ENCODE results near the gene CNTN5. TPM values are rescaled to one million over a fixed set of nuclear protein-coding genes. Genes with fewer than 3 reads are reported as not detected.

The CNTN5 gene
- total RNA-seq, 1 donor from 2014 or later, result 0.36 TPM

DNA sequence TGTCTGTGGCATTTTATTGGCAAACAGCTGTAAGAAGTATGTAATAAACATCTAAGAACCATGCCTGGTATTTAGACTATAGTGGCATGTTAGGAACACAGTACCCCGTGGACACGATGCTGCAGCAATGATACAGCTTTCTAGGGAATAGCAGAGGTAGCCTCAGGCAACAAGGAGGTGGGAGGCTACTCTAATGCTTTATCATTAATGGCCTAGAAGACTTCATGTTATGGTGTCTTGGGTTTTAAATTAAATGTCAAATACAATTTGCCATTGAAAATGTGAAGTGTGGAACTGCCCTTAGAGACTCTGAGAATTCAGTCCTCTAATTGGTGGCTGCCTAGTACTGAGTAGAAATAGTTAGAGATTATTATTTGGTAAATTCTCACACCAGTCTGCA, 516.9 kb downstream of the CNTN5 start:
- H3K4me3 ChIP-seq, result no peak overlapping the region
- no peak for TF ChIP-seq CTCF (IDR thresholded peaks at IDR 0.05; ENCODE audit: borderline replicate concordance)
- no peak overlapping the region for H3K27ac ChIP-seq (replicated peaks)
- H3K36me3 ChIP-seq, result no peaks in the 10 kb centered on the region
- no peaks in the 10 kb centered on the region for H3K27me3 ChIP-seq (ENCODE audit: low read depth)
- H3K9me3 ChIP-seq (replicated peaks), result no peaks in the 10 kb centered on the region
- no peak for DNase-seq
- intact Hi-C loops (cut with micrococcal nuclease), result no loop called here
- H3K4me1 ChIP-seq, result no peaks in the 10 kb centered on the region

GRCh38 chr11:99545616-99546015, 524.9 kb downstream of the CNTN5 start:
- intact Hi-C loops (cut with micrococcal nuclease), result no loop called here
- no peak for DNase-seq
- H3K4me3 ChIP-seq, result no peak overlapping the region
- no peaks in the 10 kb centered on the region for H3K4me1 ChIP-seq
- H3K27me3 ChIP-seq (ENCODE audit: low read depth), result no peaks in the 10 kb centered on the region
- H3K9me3 ChIP-seq (replicated peaks), result no peaks in the 10 kb centered on the region
- TF ChIP-seq CTCF (IDR thresholded peaks at IDR 0.05; ENCODE audit: borderline replicate concordance), result no peak
- no peak overlapping the region for H3K27ac ChIP-seq (replicated peaks)
- no peaks in the 10 kb centered on the region for H3K36me3 ChIP-seq

GRCh38 chr11:99548264-99548663, 527.5 kb downstream of the CNTN5 start:
- Histone ChIP-seq H3K9me3 (replicated peaks) (no peaks in the 10 kb centered on the region), H3K36me3 (no peaks in the 10 kb centered on the region), H3K4me1 (no peaks in the 10 kb centered on the region), H3K4me3 (no peak overlapping the region), H3K27ac (replicated peaks) (no peak overlapping the region), H3K27me3 (ENCODE audit: low read depth) (no peaks in the 10 kb centered on the region)
- DNase-seq, result no peak
- no peak for TF ChIP-seq CTCF (IDR thresholded peaks at IDR 0.05; ENCODE audit: borderline replicate concordance)
- intact Hi-C loops (cut with micrococcal nuclease), result no loop called here

DNA sequence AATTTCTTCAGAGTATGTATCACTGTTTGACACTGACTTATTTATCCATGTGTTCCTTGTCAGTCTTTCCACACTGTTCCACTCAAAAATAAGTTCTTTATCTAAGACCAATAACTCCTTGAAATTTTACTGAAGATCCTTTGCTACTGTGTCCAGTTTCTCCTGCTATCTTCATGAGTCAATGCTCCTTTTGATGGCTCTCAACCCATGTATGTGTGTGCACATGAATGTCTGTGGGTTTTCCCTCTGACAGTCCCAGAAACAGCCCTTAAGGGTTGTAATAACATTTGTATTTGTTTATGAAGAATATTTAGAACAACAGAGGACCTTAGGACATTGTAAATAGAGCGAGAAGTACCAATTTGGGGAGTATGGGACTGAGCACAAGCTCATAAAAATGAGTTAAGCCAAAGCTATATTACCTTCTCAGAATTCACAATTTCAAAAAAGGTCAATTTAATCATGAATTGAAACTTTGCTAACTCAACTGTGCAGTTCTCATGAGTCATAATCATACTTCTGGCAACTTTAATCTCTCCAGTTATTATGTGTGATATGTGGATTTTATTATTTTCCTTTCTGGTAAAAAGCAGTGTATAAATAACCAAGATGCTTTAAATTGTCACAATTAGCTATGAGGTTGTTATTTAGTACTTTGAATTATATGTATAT, 533.6 kb downstream of the CNTN5 start:
- Histone ChIP-seq H3K4me3 (no peak overlapping the region), H3K27ac (replicated peaks) (no peak overlapping the region), H3K27me3 (ENCODE audit: low read depth) (no peaks in the 10 kb centered on the region), H3K9me3 (replicated peaks) (no peaks in the 10 kb centered on the region), H3K4me1 (no peaks in the 10 kb centered on the region), H3K36me3 (no peaks in the 10 kb centered on the region)
- TF ChIP-seq CTCF (IDR thresholded peaks at IDR 0.05; ENCODE audit: borderline replicate concordance), result no peak
- no peak for DNase-seq
- intact Hi-C loops (cut with micrococcal nuclease), result no loop called here

GRCh38 chr11:99555486-99555885, 534.7 kb downstream of the CNTN5 start:
- Histone ChIP-seq H3K4me1 (no peaks in the 10 kb centered on the region), H3K27me3 (ENCODE audit: low read depth) (no peaks in the 10 kb centered on the region), H3K27ac (replicated peaks) (no peak overlapping the region), H3K4me3 (no peak overlapping the region), H3K9me3 (replicated peaks) (no peaks in the 10 kb centered on the region), H3K36me3 (no peaks in the 10 kb centered on the region)
- TF ChIP-seq CTCF (IDR thresholded peaks at IDR 0.05; ENCODE audit: borderline replicate concordance), result no peak
- intact Hi-C loops (cut with micrococcal nuclease), result no loop called here
- DNase-seq, result no peak
